Stimulated activated CD4-positive, alpha-beta T cell treated with anti-CD3 and anti-CD28 coated beads, Interleukin-4, amount 100 ng/mL, for 1 hour (primary cell): ENCODE results near the gene SDS.

ENCODE experiments used
- DNase-seq: peaks from one replicate; pipeline ENCODE4 v3.0.0-alpha.2; 2020

Gene SDS, protein sequence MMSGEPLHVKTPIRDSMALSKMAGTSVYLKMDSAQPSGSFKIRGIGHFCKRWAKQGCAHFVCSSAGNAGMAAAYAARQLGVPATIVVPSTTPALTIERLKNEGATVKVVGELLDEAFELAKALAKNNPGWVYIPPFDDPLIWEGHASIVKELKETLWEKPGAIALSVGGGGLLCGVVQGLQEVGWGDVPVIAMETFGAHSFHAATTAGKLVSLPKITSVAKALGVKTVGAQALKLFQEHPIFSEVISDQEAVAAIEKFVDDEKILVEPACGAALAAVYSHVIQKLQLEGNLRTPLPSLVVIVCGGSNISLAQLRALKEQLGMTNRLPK

GRCh38 chr12:113403435-113404415 lies at the start of gene SDS:
TSS of gene SDS (minus strand) at chr12:113403887. CDS start at chr12:113399708, 4,179 bp downstream.
- DNase-seq: no peak

DNA sequence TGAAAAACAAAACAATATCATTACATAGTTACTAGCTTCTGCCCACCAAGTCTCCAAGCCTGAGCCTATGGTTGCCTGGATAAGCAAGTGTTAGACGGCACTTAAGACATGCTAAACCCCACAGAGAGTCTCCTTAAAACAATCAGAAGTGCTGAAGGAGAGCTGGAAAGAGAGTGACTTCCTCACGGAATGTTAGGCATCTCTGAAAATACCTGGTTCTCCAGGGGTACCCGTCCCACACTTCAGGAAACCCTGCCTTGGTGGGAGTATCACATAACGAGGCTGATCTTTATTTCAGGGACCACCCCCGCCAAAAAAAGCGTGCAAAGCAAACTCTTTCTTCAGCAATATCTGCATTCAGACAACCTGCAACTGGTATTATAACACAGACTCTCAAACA lies 49.6 kb upstream of the SDS start:
- no peak for DNase-seq

- no peak for DNase-seq
Observed at GRCh38 chr12:113452458-113452857, 48.8 kb upstream of the SDS start.

- DNase-seq: no peak
Observed at GRCh38 chr12:113449839-113450238, 46.2 kb upstream of the SDS start.

- no peak for DNase-seq
Observed at GRCh38 chr12:113449299-113449698, 45.6 kb upstream of the SDS start.

GRCh38 chr12:113448873-113449272 lies 45.2 kb upstream of the SDS start:
- DNase-seq: no peak

DNA sequence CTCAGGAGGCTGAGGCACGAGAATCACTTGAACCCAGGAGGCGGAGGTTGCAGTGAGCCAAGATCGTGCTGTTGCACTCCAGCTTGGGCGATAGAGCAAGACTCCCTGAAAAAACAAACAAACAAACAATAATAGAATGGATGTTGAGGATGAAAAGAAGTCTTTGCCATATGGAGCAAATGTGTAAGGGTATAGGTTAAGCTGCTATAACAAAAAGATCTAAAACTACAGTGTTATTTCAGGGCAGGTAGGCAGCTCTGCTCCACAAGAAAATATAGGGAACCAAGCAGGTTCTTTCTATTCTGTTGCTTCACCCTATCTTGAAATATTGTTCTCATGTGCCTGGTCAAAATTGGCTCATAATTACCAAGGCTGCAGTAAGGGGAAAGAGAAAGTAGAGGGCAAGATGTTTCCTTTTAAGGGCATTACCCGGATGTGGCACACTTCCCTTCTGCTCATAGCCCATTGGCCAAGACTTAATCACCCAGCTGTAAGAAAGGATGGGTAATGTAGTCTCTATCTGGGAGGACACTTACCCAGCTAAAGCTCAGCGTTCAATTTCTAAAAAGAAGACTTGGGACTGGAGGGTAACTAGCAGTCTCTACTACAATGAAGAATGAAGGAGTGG lies 42.0 kb upstream of the SDS start:
- no peak for DNase-seq

DNA sequence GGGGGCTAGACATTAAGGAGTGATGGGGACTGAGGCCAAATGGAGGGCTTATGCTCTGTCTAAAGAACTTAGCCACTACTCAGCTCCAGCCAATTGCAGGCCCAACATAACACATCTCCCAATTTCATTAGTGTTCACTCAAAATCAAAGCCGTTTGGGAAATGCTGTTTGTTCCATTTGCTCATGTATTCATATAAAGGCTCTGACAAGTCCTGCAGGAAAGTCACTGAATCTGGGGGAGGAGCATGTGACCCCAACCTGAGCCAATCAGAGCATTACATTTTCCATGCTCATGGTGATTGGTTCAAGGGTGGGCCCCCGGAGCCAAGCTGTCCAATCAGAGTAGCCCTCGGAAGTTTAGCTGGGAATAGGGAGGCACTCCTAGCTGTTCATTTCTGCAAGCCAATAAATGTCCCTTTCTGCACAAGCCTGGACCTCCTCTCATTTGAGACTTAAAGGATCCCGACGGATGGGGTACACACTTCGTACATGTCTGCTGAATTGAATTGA lies 39.4 kb upstream of the SDS start:
- DNase-seq: no peak

- no peak for DNase-seq
Observed at GRCh38 chr12:113440947-113441782, 37.5 kb upstream of the SDS start.

DNA sequence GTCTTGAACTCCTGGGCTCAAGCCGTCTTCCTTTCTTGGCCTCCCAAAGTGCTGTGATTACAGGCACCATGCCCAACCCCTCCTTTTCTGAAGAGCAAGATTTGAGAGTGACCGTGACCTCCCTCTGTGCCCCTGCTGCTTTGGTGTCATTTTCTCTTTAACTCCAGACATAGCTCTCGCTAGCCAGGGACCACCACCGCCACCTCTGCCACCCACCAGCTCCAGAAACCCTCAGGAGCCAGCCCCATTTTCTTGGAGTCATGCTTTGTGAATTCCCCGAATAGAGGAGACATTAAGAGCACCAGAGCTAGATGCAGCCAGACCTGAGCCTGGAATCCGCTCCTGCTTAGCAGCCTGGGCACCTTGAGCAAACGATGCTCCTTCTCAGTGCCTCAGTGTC lies 36.6 kb upstream of the SDS start:
- no peak for DNase-seq

DNA sequence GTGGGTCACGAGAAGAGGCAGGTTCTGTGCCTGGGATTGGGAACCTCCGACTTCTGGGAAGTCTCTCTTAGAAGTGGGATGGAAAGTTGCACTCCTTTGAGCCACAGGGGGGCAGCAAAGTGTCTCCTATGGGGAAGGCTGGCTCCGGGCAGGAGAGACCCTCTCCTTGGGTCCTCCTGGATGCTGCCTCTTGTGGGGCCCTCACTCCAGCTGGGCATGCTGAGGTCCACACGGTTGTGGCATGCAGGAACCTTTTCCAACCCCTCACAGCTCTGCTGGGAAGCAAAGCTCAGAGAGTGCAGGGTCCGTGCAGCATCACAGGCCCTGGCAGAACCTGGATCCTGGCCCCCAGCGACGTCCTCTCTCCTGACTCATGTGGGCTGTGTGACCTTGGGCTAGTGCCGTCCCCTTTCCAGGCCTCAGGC lies 35.9 kb upstream of the SDS start:
- no peak for DNase-seq

GRCh38 chr12:113439301-113439597 lies 35.6 kb upstream of the SDS start:
- DNase-seq: no peak

GRCh38 chr12:113438523-113439300 lies 35.0 kb upstream of the SDS start:
- DNase-seq: no peak

DNA sequence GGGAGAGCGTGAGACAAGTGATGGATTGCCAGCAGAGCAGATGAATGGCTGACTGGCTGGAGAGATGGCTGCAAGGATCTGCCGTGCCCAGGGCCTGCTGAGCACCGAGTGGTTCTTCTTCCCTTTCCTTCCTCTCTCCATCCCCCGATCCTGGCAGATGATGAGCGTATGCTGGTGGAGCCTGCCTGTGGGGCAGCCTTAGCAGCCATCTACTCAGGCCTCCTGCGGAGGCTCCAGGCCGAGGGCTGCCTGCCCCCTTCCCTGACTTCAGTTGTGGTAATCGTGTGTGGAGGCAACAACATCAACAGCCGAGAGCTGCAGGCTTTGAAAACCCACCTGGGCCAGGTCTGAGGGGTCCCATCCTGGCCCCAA lies 34.0 kb upstream of the SDS start:
- DNase-seq: no peak

DNA sequence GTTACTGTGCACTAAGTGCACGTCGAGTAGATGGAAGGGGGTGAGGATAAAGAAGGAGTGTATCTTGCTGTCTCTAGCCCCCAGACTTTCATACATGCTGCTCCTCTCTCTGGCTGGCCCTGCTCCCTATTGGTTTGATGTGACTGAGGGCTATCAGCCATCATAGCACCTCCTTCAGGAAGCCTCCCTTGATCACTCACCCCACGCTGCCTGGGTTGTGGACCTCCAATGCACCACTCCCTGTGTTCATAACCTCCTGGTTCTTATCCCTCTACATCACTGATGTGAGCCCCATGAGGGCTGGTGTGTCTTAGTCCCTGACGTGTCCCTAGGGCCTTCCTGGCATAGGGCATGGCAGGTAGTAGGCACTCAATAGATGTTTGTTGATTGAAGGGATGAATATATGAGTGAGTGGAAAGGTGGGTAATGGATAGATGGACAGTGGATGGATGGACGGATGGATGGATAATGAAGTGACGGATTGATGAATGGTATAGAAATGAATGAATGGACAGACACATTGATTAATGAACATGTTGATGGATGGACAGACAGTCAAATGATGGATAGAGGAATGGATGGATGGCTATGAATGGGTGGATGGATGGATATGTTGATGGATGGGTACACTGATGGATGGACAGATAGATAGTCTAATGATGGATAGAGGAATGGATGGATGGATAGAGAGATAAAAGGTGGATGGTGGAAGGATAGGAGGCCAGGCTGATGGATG lies 33.5 kb upstream of the SDS start:
- no peak for DNase-seq

- DNase-seq: no peak
Observed at GRCh38 chr12:113436586-113436985, 32.9 kb upstream of the SDS start.

- DNase-seq: no peak
Observed at GRCh38 chr12:113435367-113435766, 31.7 kb upstream of the SDS start.

DNA sequence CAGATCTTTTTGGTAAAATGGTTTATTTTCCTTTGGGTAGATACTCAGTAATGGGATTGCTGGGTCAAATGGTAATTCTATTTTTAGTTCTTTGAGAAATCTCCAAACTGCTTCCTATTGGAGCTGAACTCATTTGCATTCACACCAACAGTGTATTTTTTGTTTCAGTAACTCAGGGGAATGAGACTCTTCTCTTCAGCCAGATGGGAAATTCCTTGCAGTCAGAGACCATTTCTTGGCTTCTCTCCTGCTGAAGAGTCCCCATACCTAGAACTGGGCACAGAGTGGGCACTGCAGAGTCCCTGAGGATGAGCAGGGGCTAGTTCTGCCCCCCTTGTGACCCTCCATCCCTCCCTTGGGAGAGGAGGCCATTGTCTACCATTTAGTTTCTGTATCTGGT lies 29.3 kb upstream of the SDS start:
- no peak for DNase-seq

DNA sequence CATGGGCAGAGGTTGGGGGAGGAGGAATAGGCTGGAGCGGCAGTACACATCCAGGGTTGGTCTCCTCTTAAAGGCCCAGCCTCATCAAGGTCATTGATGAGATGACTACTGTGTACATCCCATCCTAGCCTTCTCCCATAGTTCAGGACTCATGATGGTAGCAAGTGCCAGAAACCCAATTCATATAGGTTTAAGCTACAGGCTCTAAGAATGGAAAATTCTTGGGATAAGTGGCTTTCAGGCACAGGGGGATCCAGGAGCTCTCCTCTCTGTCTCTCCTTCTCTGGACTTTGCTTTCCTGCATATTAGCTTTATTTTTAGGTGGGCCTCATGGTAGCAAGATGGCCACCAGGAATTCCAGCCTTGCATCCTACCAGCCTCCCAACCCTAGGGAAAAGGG lies 24.8 kb upstream of the SDS start:
- no peak for DNase-seq

DNA sequence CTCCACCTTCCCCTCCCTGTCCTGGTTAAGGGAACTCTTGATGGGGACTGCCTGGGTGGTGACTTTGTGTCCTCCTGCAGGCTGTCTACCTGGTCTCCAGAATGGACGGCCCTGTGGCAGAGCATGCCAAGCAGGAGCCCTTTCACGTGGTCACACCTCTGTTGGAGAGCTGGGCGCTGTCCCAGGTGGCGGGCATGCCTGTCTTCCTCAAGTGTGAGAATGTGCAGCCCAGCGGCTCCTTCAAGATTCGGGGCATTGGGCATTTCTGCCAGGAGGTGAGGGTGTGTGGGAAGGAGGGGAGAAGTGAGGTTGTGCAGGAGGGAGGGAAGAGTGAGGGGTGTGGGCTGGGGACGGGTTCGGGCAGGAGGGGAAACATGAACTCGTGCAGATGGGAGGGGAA lies 24.2 kb upstream of the SDS start:
- no peak for DNase-seq

DNA sequence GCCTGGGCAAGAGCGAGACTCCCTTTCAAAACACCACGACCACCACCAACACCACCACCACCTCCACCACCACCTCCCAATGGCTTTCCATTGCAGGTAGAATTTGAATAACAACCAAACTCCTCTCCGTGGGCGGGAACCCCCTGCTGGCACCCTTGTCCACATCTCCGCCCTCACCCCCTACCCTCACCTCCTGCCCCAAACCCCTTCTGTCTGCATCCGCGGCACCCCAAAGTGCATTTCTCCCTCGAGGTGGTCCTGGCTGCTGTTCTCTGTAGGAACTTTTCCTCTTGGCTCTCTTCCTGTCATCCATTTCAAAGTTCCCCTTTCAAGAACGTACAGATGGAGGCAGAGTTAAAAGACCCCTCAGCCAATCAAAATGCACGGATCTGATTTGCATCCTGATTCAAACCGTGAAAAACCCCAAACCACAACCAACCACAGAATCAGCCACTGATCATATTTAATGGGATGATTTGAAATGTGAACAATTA lies 22.3 kb upstream of the SDS start:
- DNase-seq: no peak
